AG09309 (cell line): ENCODE measurements around the gene UST.

Experiments used
- DNase-seq: peaks from one replicate; pipeline ENCODE4 v3.0.0-alpha.2; 2010; ENCODE audit warnings: low read depth
- H3K4me3 ChIP-seq: 2 replicates; pipeline ENCODE4 v1.5.1; 2011; ENCODE audit warnings: mild to moderate bottlenecking, low read depth, low read length, moderate library complexity; ENCODE audit not compliant: control insufficient read depth
- TF ChIP-seq, protein P1 (sequence below): IDR thresholded peaks from 2 replicates; pipeline ENCODE4 v1.5.1; 2011; ENCODE audit warnings: mild to moderate bottlenecking, low read depth, low read length, inconsistent platforms; ENCODE audit not compliant: insufficient read depth, control insufficient read depth; ENCODE audit errors: missing control alignments

UST gene

DNA sequence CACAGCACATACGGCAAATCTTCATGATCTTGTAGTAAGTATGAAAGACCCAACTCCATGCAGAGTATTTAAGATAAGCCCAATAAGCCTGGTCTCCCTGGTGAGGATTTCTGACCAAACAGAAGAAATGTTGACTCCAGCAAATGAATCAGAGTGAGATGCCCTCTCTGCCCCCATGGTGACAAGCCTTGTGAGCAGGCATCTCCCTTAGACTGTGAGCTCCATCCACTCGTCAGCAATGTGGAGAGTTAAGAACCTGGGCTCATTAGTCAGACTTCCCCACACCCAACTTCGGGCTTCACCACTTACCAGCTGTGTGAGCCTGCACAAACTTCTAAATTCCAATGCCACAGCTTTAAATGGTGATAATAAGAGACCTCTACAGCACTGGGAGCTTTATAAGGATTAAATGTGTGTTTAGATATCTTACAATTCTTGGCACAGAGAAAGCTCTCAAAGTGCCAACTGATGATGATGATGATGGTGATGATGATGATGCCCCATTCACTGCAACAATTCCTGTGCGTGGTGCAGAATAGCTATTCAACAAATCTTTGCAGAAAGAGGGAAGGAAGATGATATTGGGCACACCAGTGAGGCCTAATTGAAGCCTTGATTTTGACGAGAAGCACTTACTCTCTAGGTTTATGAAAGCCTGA is 317.3 kb downstream of the UST start:
- no peak overlapping the region for H3K4me3 ChIP-seq
- no peak for DNase-seq
- TF ChIP-seq, protein P1, sequence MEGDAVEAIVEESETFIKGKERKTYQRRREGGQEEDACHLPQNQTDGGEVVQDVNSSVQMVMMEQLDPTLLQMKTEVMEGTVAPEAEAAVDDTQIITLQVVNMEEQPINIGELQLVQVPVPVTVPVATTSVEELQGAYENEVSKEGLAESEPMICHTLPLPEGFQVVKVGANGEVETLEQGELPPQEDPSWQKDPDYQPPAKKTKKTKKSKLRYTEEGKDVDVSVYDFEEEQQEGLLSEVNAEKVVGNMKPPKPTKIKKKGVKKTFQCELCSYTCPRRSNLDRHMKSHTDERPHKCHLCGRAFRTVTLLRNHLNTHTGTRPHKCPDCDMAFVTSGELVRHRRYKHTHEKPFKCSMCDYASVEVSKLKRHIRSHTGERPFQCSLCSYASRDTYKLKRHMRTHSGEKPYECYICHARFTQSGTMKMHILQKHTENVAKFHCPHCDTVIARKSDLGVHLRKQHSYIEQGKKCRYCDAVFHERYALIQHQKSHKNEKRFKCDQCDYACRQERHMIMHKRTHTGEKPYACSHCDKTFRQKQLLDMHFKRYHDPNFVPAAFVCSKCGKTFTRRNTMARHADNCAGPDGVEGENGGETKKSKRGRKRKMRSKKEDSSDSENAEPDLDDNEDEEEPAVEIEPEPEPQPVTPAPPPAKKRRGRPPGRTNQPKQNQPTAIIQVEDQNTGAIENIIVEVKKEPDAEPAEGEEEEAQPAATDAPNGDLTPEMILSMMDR = no peak

DNA sequence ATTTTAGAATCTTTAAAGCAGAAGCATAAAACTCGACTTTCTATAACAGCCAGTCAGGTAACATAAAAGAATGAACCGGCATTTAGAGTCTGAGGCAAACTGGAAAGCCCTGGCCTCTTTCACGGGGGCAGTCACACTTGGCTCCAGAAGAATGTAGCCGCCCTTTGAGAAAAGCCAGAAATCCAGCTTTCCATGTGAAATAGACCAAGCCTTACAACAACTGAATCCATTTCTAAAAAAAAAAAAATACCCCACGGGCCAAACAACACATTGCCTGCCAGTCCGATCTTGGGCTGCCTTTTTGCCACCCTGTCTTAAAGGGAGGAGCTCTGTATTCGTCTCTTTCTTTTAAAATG is 317.8 kb downstream of the UST start:
- no peak overlapping the region for H3K4me3 ChIP-seq
- DNase-seq = no peak
- TF ChIP-seq, protein P1 = no peak

DNA sequence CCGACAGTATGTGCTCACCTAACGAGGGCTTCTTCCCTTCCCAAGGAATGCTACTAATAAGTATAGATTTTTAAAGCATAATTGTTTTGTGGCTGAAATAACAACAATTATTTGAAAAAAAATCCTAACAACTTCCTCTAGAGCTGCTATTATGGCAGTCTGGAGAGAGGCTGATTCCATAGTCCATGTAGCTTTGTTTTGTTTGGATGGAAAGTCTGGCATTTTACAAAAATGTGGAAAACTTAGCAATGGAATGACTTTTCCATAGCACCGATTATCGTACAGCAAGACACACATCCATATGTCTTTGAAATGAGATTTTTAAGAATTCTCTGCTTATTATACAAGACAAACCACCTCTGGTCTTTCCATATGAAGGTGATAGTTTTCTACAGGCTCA is 318.3 kb downstream of the UST start:
- TF ChIP-seq, protein P1 = no peak
- no peak for DNase-seq
- no peak overlapping the region for H3K4me3 ChIP-seq

DNA sequence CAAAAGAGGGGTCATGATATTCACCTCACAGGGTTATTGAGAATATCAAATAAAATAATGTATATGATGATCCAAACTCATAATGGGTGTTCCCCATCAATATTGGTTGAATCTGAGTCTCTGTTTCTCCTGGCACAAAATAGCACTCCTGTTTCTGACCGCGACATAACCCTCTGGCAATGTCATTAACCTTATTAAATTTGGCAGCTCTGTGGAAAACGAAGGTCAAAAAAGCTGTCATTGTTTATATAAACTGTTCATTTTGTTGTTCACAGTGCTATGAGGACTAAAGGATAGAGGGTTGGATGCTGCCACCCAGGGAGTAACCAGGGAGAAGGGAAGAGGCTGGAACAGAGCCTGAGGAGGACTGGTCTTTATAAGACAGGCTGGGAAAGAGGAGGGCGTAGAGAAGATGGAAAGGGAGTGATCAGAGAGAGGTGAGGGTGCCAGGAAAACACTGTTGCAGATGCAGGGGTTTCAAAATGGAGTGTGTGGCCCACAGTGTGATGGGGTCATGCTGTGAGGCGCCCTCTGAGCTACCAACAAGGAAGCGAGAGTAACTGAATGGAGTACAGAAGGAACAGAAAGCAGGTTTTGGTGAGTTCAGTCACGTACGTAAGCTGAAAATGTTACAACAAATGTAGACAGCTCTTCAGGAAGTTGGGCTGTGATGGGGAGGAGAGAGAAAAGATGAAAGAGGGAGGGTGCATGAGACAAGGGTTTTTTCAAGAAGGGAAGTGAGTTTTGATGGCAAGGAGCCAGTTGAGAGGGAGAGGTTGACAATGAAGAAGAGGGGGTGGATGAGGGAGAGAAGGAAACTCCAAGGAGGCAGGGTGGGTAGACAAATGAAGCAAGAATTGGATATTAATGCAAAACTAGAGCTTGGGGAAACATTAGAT is 319.1 kb downstream of the UST start:
- TF ChIP-seq, protein P1 = no peak
- DNase-seq = no peak
- H3K4me3 ChIP-seq = no peak overlapping the region

DNA sequence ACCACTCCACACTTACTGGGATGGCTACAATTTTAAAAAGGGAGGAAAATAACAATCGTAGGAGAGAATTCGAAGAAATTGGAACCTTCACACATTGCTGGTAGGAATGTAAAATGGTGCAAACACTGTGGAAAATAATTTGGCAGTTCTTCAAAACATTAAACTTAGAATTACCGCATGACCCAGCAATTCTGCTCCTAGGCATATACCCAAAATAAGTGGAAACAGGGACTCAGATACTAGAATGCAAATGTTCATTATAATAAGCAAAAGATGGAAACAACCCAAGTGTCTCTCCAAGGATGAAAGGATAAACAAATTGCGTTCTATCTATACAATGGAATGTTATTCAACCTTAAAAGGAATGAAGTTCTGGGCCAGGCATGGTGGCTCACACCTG is 325.2 kb downstream of the UST start:
- TF ChIP-seq, protein P1 = no peak
- H3K4me3 ChIP-seq = no peak overlapping the region
- no peak for DNase-seq

DNA sequence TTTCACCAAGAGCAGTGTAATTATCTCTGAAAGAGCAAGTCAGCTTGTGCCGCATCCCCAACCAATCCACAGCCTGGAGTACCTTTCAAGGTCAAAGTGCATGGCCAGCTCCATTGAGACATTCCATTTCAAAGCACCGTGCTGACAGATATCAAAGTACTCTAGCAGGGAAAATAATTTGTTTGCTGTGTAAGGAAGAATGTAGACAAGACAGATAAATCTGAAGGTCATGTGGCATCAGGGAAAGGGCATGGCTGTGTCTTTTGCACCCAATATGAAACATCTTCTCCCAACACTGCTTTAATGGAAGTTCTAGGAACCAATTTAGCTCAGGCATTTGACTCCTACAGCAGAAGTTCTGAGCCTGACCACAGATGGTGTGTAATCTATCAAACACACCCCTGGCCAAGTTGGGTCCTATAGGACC is 328.0 kb downstream of the UST start:
- TF ChIP-seq, protein P1 = no peak
- no peak overlapping the region for H3K4me3 ChIP-seq
- no peak for DNase-seq
